ENCODE data around the gene SCGB1C1. TPM values are rescaled to one million over a fixed set of nuclear protein-coding genes. Genes with fewer than 3 reads are reported as not detected.
"Not testable (repeated sequence)": the region's sequence is repeated elsewhere in the genome, so short reads cannot be mapped to it uniquely, and the experiment has no call there.

SCGB1C1 gene
- total and polyA plus RNA-seq, 4 donors = not detected

DNA sequence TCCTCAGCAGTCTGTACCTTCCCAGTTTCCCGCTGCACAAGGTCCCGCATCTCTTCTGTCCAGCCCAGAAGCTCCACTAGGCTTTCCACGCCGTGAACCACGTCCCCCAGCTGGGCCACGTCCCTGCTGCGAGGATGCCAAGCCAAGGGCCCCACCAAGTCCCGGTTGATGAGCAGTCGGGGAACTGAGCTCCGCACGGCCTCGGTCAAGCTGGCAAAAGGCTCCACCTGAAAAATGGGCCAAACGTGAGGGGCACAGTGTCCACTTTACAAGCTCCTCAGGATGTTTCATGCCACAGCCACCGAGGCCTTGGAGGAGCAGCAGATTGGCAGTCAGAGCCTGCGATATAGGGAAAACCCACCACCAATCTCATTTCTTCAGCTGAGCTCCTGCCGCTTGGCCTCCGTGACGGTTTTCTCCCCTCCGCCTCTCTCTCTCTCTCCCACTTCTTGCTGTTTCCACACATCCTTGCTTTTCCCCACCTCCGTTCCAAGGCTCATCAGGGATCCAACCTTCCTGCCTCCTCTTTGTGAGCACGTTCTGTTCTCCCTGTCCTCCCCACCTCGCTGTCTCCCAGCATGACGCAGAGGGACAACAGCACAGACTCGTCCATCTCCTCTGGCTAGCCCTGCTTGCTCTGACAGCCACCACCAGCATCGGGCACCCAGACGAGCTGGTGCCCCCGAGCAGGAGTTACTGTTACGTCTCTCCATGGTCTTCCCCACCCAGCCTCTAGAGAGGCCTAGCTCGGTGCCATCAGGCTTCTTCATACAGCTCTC, 26.1 kb downstream of the SCGB1C1 start:
- Histone ChIP-seq H3K4me3 (ENCODE audit: low read depth in 1 of 3, low read length in 3 of 3) (no peak overlapping the region), H3K27ac (ENCODE audit: low read depth in 1 of 2, low read length in 2 of 2) (no peak overlapping the region), H3K9me3 (ENCODE audit: control insufficient read depth in 4 of 4, low read length in 3 of 4) (no peaks in the 10 kb centered on the region), H3K4me1 (ENCODE audit: control insufficient read depth in 4 of 4, insufficient read depth in 4 of 4, low read length in 3 of 4) (no peaks in the 10 kb centered on the region), H3K27me3 (ENCODE audit: control insufficient read depth in 4 of 4, insufficient read depth in 4 of 4, low read length in 3 of 4) (no peaks in the 10 kb centered on the region), H3K36me3 (ENCODE audit: control insufficient read depth in 4 of 4, insufficient read depth in 3 of 4, low read depth in 1 of 4, low read length in 3 of 4) (peaks cover 6 to 40% (median 23%) of the 10 kb centered on the region in 4 donors), H3K9ac (ENCODE audit: low read depth in 1 of 2, low read length in 2 of 2) (no peak overlapping the region)
- no peak for DNase-seq (ENCODE audit: low spot score)
- WGBS = 93% methylated on average over 29 of the region's 29 CpGs
- TF ChIP-seq YY1 (IDR thresholded peaks at IDR 0.05) = no peak
- TF ChIP-seq HNF4A (conservative IDR thresholded peaks at IDR 0.05) = no peak

DNA sequence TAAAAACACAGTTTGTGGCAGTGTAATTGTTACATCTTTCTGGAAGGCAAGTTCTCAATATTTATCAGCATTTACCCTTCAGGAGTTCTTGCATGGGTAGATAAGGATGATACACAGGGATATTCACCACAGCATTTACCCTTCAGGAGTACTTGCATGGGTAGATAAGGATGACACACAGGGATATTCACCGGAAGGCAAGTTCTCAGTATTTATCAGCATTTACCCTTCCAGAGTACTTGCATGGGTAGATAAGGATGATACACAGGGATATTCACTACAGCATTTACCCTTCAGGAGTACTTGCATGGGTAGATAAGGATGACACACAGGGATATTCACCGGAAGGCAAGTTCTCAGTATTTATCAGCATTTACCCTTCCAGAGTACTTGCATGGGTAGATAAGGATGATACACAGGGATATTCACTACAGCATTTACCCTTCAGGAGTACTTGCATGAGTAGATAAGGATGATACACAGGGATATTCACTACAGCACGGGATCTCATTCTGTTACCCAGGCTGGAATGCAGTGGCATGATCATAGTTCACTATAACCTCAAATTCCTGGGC, 27.9 kb downstream of the SCGB1C1 start:
- DNase-seq (ENCODE audit: low spot score); H3K4me3 ChIP-seq (ENCODE audit: low read depth in 1 of 3, low read length in 3 of 3); H3K27me3 ChIP-seq (ENCODE audit: control insufficient read depth in 4 of 4, insufficient read depth in 4 of 4, low read length in 3 of 4); H3K4me1 ChIP-seq (ENCODE audit: control insufficient read depth in 4 of 4, insufficient read depth in 4 of 4, low read length in 3 of 4); H3K9me3 ChIP-seq (ENCODE audit: control insufficient read depth in 4 of 4, low read length in 3 of 4); H3K9ac ChIP-seq (ENCODE audit: low read depth in 1 of 2, low read length in 2 of 2); H3K27ac ChIP-seq (ENCODE audit: low read depth in 1 of 2, low read length in 2 of 2): not testable (repeated sequence)
- 95% methylated on average over 3 of the region's 3 CpGs for WGBS
- peaks cover 2 to 24% (median 10%) of the 10 kb centered on the region in 4 donors for H3K36me3 ChIP-seq (ENCODE audit: control insufficient read depth in 4 of 4, insufficient read depth in 3 of 4, low read depth in 1 of 4, low read length in 3 of 4)

DNA sequence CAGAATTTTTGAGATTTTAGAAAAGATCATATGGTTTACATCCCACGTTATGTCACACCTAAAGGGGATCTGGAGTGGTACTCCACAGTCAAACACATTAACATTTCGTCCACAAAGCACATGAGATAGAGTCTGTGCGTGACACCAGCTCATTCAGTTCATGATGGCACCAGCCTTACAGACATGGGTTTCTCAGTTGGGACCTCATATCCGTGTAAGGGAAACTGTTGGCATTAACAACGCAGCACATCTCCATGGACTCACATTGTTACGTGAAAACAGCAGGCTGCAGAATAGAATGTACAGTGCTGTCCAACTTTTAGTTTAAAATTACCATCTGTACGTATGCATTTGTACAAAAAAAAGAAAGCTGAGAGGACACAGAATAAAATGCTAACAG, 28.7 kb downstream of the SCGB1C1 start:
- 88% methylated on average over 7 of the region's 7 CpGs for WGBS
- Histone ChIP-seq H3K4me3 (ENCODE audit: low read depth in 1 of 3, low read length in 3 of 3) (no peak overlapping the region), H3K27me3 (ENCODE audit: control insufficient read depth in 4 of 4, insufficient read depth in 4 of 4, low read length in 3 of 4) (no peaks in the 10 kb centered on the region), H3K9me3 (ENCODE audit: control insufficient read depth in 4 of 4, low read length in 3 of 4) (no peaks in the 10 kb centered on the region), H3K4me1 (ENCODE audit: control insufficient read depth in 4 of 4, insufficient read depth in 4 of 4, low read length in 3 of 4) (no peaks in the 10 kb centered on the region), H3K36me3 (ENCODE audit: control insufficient read depth in 4 of 4, insufficient read depth in 3 of 4, low read depth in 1 of 4, low read length in 3 of 4) (peaks cover 0 to 21% (median 6%) of the 10 kb centered on the region in 4 donors), H3K9ac (ENCODE audit: low read depth in 1 of 2, low read length in 2 of 2) (no peak overlapping the region), H3K27ac (ENCODE audit: low read depth in 1 of 2, low read length in 2 of 2) (no peak overlapping the region)
- DNase-seq (ENCODE audit: low spot score) = no peak
- TF ChIP-seq FOXA2 (IDR thresholded peaks at IDR 0.05) (no peak), RXRA (IDR thresholded peaks at IDR 0.05) (no peak), FOXA1 (IDR thresholded peaks at IDR 0.05) (no peak), JUND (IDR thresholded peaks at IDR 0.05) (no peak), YY1 (IDR thresholded peaks at IDR 0.05) (no peak), SP1 (IDR thresholded peaks at IDR 0.05) (no peak), TAF1 (conservative IDR thresholded peaks at IDR 0.05) (no peak), HNF4A (conservative IDR thresholded peaks at IDR 0.05) (no peak), RAD21 (IDR thresholded peaks at IDR 0.05) (no peak), GABPA (IDR thresholded peaks at IDR 0.05 in 1 of 2, conservative IDR thresholded peaks at IDR 0.05 in 1 of 2) (no peak), EGR1 (IDR thresholded peaks at IDR 0.05; ENCODE audit: low read depth in 2 of 2) (no peak), HNF4G (IDR thresholded peaks at IDR 0.05) (no peak)
- TF ChIP-seq, protein P1, sequence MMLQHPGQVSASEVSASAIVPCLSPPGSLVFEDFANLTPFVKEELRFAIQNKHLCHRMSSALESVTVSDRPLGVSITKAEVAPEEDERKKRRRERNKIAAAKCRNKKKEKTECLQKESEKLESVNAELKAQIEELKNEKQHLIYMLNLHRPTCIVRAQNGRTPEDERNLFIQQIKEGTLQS (IDR thresholded peaks at IDR 0.05) = no peak
- TF ChIP-seq, protein P2, sequence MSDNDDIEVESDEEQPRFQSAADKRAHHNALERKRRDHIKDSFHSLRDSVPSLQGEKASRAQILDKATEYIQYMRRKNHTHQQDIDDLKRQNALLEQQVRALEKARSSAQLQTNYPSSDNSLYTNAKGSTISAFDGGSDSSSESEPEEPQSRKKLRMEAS (IDR thresholded peaks at IDR 0.05) = no peak
- TF ChIP-seq, protein P3, sequence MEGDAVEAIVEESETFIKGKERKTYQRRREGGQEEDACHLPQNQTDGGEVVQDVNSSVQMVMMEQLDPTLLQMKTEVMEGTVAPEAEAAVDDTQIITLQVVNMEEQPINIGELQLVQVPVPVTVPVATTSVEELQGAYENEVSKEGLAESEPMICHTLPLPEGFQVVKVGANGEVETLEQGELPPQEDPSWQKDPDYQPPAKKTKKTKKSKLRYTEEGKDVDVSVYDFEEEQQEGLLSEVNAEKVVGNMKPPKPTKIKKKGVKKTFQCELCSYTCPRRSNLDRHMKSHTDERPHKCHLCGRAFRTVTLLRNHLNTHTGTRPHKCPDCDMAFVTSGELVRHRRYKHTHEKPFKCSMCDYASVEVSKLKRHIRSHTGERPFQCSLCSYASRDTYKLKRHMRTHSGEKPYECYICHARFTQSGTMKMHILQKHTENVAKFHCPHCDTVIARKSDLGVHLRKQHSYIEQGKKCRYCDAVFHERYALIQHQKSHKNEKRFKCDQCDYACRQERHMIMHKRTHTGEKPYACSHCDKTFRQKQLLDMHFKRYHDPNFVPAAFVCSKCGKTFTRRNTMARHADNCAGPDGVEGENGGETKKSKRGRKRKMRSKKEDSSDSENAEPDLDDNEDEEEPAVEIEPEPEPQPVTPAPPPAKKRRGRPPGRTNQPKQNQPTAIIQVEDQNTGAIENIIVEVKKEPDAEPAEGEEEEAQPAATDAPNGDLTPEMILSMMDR (IDR thresholded peaks at IDR 0.05; ENCODE audit: low read depth, low read length, missing input control) = no peak
- TF ChIP-seq, protein P4, sequence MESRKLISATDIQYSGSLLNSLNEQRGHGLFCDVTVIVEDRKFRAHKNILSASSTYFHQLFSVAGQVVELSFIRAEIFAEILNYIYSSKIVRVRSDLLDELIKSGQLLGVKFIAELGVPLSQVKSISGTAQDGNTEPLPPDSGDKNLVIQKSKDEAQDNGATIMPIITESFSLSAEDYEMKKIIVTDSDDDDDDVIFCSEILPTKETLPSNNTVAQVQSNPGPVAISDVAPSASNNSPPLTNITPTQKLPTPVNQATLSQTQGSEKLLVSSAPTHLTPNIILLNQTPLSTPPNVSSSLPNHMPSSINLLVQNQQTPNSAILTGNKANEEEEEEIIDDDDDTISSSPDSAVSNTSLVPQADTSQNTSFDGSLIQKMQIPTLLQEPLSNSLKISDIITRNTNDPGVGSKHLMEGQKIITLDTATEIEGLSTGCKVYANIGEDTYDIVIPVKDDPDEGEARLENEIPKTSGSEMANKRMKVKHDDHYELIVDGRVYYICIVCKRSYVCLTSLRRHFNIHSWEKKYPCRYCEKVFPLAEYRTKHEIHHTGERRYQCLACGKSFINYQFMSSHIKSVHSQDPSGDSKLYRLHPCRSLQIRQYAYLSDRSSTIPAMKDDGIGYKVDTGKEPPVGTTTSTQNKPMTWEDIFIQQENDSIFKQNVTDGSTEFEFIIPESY (IDR thresholded peaks at IDR 0.05) = no peak
- TF ChIP-seq, protein P5, sequence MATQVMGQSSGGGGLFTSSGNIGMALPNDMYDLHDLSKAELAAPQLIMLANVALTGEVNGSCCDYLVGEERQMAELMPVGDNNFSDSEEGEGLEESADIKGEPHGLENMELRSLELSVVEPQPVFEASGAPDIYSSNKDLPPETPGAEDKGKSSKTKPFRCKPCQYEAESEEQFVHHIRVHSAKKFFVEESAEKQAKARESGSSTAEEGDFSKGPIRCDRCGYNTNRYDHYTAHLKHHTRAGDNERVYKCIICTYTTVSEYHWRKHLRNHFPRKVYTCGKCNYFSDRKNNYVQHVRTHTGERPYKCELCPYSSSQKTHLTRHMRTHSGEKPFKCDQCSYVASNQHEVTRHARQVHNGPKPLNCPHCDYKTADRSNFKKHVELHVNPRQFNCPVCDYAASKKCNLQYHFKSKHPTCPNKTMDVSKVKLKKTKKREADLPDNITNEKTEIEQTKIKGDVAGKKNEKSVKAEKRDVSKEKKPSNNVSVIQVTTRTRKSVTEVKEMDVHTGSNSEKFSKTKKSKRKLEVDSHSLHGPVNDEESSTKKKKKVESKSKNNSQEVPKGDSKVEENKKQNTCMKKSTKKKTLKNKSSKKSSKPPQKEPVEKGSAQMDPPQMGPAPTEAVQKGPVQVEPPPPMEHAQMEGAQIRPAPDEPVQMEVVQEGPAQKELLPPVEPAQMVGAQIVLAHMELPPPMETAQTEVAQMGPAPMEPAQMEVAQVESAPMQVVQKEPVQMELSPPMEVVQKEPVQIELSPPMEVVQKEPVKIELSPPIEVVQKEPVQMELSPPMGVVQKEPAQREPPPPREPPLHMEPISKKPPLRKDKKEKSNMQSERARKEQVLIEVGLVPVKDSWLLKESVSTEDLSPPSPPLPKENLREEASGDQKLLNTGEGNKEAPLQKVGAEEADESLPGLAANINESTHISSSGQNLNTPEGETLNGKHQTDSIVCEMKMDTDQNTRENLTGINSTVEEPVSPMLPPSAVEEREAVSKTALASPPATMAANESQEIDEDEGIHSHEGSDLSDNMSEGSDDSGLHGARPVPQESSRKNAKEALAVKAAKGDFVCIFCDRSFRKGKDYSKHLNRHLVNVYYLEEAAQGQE (IDR thresholded peaks at IDR 0.05) = no peak
